DMS79 (cell line): ENCODE results near the gene TSPAN12.

Experiments
- DNase-seq: peaks from one replicate; lab custom pipeline; 2025; lab: John Stamatoyannopoulos, UW

TSPAN12 gene

GRCh38 chr7:120842121-120842621 lies 15.8 kb downstream of the TSPAN12 start:
- no peak for DNase-seq

DNA sequence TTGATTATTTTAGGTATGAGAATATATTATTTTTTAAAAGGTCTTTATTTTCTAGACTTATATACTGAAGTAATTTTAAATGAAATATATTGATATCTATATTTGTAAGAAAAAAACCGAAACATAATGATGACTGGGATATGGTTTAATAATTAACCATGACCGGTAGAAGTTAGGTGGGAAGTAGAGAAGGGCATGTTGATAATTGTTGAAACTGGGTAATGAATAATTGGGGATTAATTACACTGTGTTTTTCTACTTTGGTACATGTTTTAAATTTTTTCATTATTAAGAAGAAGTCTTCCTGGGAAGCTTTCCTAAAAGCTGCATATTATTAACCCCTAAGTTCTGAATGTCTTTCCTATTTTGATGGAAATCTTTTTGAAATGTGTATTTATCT lies 16.3 kb downstream of the TSPAN12 start:
- DNase-seq: no peak

- DNase-seq: no peak
Measured at GRCh38 chr7:120838281-120838682, 19.7 kb downstream of the TSPAN12 start.

DNA sequence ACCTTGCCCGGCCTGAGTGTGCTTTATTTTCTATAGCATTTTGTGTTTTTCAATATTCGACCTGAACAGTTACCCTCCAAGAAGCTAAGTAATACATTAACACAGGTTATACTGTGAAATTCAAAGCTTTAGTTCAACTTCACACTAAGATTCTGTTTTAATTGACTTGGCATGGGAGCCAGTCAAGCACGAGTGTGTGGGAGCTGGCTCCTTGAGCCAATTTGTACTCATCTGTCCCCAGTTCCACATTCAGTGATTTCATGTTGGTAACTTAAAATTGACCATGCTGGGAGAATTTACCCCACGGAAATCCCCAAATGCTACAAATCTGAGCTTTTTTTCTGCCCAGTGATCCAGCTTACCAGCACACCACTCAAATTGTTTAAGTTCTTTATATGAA lies 20.3 kb downstream of the TSPAN12 start:
- DNase-seq: no peak

DNA sequence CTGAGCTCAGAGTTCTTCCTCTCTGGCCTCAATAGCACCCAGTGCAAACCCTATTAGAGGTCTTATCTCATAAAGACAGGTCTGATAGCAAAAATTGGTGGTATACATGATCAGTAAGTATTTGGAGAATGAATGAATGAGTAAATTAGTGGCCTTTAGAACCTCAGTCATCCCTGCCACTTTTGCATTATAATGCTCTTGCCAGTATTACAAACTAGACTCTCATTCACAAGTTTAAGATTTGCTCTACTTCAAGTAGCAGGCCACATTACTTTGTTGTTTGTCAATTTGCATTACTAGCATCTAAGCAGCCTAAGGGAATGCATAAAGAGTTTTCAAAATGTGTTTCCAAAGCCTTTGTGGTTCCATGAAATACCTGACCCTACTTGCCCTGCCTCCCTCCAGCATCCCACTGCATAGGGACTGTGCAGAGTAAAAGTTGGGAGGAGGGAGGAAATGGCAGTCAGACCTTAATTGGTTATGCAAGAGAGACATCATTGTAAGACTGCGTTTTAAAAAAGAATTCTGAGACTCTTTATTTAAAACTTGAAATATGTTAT lies 21.3 kb downstream of the TSPAN12 start:
- no peak for DNase-seq

DNA sequence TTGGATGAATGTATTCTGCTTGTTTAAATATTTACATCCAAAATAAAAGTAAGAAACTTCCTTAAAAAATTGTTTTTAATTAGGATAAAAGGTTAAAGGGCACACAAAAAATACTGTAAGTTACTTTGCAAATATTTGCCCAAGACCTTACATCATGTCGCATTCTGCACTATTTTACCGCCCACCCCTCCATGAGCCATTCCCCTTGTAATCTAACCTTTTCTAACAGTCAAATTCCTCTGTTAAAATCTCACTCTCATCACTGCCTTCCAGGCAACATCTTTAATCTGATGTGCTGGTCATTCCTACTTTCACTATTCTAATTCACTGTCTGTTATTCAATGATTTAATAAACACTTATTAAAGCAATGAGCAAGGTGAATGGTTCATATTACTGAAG lies 23.2 kb downstream of the TSPAN12 start:
- no peak for DNase-seq

- no peak for DNase-seq
Measured at GRCh38 chr7:120833546-120833945, 24.4 kb downstream of the TSPAN12 start.

- DNase-seq: no peak
Measured at GRCh38 chr7:120832803-120833202, 25.1 kb downstream of the TSPAN12 start.

GRCh38 chr7:120831260-120831659 lies 26.7 kb downstream of the TSPAN12 start:
- DNase-seq: no peak

DNA sequence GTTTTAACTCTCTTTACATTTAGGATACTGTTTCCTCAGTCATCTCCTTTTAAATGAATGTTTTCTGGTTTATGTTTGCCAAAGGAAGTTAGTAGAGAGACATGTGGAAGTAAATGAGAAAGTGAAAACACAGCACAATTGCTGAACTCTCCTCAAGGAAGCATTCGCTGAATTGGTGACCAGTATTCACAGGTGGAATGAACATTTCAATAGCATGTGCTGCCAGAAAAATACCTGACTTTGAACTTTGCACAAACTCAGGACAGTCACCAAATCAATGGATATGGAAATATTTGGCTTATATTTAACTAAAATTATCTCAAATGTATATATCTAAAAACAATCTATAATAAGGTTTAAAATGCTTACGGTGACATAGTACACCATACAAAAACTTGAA lies 28.5 kb downstream of the TSPAN12 start:
- DNase-seq: no peak

GRCh38 chr7:120828528-120828927 lies 29.4 kb downstream of the TSPAN12 start:
- no peak for DNase-seq

DNA sequence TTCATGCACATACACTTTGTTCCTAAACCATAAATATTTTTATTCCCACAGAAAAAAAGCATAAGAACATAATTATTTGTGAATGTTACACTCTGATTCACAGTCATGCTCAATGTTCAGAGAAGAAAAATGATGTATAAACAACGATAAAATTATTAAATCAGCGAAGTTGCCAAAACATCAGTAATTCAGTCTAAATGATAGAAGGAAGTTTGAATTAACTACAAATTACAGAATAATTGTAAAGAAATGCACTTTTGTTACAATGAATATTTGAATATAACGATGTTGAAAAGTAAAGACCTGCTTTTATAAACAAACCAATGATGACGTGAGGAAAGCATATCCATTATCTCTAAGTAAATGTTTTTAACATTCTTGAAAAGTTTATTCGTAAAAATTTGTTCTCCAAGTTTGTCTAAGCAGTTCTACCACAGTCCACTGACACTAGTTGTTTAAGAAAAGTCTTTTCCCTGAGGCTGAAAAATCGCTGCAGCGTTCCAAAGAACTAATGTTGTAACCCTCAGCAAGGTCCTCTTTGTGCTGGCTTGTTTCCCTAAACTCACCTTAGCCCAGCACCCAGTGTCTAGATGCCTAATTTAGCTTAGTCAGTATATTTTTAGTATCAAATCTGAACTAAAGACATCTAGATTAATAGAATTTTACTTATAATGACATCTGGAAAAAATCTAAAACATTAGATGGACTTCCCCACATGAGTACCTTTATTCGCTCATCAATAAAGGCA lies 30.4 kb downstream of the TSPAN12 start:
- DNase-seq: no peak

- no peak for DNase-seq
Measured at GRCh38 chr7:120825576-120825975, 32.4 kb downstream of the TSPAN12 start.

GRCh38 chr7:120825152-120825551 lies 32.8 kb downstream of the TSPAN12 start:
- no peak for DNase-seq

GRCh38 chr7:120819861-120820260 lies 38.1 kb downstream of the TSPAN12 start:
- no peak for DNase-seq

GRCh38 chr7:120817851-120818250 lies 40.1 kb downstream of the TSPAN12 start:
- DNase-seq: no peak

DNA sequence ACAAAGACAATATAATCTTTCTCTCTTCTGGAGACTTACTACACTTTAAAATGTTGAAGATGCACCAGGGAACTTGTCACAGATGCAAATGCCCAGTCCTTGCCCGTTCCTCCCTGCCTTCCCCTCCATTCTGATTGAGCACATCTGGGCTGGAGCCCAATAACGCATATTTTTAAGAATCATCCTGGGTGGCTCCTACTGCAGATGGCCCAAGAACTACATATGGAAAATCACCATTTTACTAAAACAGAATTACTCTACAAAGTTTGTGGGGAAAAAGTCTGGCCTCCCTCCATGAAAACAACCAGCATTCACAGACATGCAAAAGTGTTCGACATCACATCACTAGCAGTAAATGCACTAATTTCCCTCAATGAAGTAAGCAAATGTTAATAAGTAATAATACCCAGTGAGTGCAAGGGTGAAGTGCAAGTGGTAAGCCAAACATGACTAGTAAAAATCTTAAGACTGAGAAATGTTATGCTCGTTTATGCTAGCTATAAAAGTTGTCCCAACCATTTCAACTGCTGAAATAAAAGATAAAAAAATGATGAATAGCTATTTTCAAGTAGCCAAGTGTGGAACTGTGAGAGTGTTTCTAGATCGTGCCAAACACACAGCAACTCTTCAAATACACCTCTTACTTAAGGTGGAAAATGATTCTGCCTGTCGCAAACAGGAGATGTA lies 43.5 kb downstream of the TSPAN12 start:
- no peak for DNase-seq

- DNase-seq: no peak
Measured at GRCh38 chr7:120813546-120814252, 44.2 kb downstream of the TSPAN12 start.

DNA sequence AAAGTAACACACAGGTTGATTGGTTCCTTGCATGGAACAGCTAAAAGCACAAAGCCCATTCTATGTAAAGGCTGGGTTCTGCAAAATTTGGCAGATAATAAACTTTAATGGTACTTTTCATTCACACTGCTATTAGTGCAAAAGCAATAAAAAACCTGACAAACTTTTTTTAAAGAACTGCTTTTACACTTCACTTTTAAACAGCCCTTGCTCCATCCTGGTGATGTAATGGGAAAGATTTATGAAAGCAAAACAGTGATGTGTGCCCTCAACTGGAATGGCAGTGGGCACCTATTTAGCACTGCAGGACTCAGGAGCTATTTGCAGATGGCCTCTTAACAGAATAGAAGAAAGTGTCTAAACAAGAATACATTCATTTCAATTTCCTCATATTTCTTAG lies 44.9 kb downstream of the TSPAN12 start:
- DNase-seq: no peak

DNA sequence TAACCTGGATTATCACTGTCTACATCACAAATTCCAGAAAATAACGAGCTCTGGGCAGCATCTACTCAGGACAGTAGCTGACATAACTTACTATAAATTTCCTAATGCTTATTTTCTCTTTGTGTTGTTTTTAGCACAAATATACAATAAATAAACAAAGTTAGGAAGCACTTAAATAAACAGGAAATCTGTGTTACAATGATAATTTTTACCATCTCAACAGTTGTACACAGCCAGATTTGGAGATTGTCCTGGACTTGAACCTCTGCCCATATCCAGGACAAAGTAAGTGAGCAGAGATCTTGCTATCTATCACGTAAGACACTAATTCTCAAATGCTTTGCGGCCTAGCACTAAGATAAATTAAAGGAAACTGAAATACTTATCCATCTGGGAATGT lies 48.7 kb downstream of the TSPAN12 start:
- DNase-seq: no peak

- DNase-seq: no peak
Measured at GRCh38 chr7:120807390-120807789, 50.6 kb downstream of the TSPAN12 start.

GRCh38 chr7:120806669-120807068 lies 51.3 kb downstream of the TSPAN12 start:
- no peak for DNase-seq
